Panc1 (cell line): ENCODE data around the gene VAMP3. TPM values are rescaled to one million over a fixed set of nuclear protein-coding genes. Genes with fewer than 3 reads are reported as not detected.

Experiments
- total RNA-seq: library from RNA; stranded (reverse); gene quantifications from one replicate; pipeline ENCODE4 v1.2.1, GENCODE V29; 2021; ENCODE audit not compliant: unreplicated experiment

The VAMP3 gene
- total RNA-seq, 1 experiment from 2014 or later = 106 TPM

Other genes starting within 250 kb of the VAMP3 start
- gene PER3, start 13.0 kb downstream of the VAMP3 start, total RNA-seq = 17.0 TPM
- gene UTS2, start 81.8 kb downstream of the VAMP3 start, total RNA-seq = not detected
- 0.23 TPM for gene TNFRSF9, start 169.5 kb downstream of the VAMP3 start, total RNA-seq
- gene PARK7, start 190.4 kb downstream of the VAMP3 start, total RNA-seq = 448 TPM